GM06990 (cell line): ENCODE measurements around the gene STK39.
"Not testable (repeated sequence)": the region's sequence is repeated elsewhere in the genome, so short reads cannot be mapped to it uniquely, and the experiment has no call there.

Experiments used
- DNase-seq: peaks from one replicate; pipeline ENCODE4 v3.0.0-alpha.2; 2011; ENCODE audit not compliant: insufficient read length; ENCODE audit errors: extremely low read depth
- H3K27me3 ChIP-seq: replicated peaks from 2 replicates; pipeline ENCODE4 v1.6.0; 2011; ENCODE audit warnings: low read length; ENCODE audit not compliant: control insufficient read depth, insufficient read depth
- H3K36me3 ChIP-seq: 2 replicates; pipeline ENCODE4 v1.5.1; 2011; ENCODE audit warnings: low read length; ENCODE audit not compliant: control insufficient read depth, insufficient read depth
- H3K4me3 ChIP-seq: replicated peaks from 2 replicates; pipeline ENCODE4 v1.5.1; 2011; ENCODE audit warnings: low read depth, mild to moderate bottlenecking, control low read depth, low read length
- TF ChIP-seq, protein P1 (sequence below): IDR thresholded peaks from 2 replicates; pipeline ENCODE4 v1.5.1; 2011; ENCODE audit warnings: low read length, control low read depth, mild to moderate bottlenecking, inconsistent platforms; ENCODE audit not compliant: insufficient read depth, poor library complexity, severe bottlenecking

STK39 gene

DNA sequence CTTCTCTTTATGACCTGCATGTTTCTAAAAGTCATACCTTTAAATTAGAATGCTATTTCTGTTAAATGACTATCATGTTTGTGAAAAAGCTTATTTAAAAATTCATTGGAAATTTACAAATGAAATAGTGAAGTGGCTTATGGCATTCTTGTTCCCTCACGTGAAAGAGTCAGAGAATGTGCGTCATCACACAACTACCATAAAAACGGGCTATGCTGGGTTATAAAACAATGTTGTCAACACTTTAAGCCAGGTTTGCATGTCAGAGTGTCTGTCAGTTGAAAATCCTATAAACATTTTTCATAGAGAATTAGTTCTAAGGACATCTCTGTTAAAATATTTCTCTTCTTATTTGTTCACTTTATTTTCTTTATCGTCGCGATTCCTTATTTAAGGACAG, 42.5 kb upstream of the STK39 start:
- Histone ChIP-seq H3K36me3 (no peaks in the 10 kb centered on the region), H3K4me3 (no peak overlapping the region), H3K27me3 (no peaks in the 10 kb centered on the region)
- TF ChIP-seq, protein P1, sequence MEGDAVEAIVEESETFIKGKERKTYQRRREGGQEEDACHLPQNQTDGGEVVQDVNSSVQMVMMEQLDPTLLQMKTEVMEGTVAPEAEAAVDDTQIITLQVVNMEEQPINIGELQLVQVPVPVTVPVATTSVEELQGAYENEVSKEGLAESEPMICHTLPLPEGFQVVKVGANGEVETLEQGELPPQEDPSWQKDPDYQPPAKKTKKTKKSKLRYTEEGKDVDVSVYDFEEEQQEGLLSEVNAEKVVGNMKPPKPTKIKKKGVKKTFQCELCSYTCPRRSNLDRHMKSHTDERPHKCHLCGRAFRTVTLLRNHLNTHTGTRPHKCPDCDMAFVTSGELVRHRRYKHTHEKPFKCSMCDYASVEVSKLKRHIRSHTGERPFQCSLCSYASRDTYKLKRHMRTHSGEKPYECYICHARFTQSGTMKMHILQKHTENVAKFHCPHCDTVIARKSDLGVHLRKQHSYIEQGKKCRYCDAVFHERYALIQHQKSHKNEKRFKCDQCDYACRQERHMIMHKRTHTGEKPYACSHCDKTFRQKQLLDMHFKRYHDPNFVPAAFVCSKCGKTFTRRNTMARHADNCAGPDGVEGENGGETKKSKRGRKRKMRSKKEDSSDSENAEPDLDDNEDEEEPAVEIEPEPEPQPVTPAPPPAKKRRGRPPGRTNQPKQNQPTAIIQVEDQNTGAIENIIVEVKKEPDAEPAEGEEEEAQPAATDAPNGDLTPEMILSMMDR: no peak
- DNase-seq: no peak

DNA sequence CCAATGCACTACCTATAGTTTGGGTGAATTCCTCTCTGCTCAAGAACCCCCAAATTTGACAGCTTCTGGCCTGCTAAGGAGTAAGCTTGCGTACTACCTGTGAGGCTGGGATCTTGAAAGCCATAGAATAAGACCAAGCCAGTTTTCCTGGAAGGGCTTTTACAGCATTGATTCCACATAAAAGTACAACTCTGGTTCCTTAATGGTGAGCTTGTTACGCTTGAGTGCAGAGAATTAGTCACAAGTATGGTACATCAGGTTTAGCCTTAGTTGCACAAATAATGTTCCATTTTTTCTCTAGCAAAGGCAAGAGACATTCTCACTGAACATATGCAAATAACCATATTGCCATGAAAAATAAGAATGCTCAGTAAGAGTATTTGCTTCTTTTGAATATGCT, 39.1 kb upstream of the STK39 start:
- no peak for DNase-seq
- Histone ChIP-seq H3K4me3 (no peak overlapping the region), H3K27me3 (no peaks in the 10 kb centered on the region), H3K36me3 (no peaks in the 10 kb centered on the region)
- TF ChIP-seq, protein P1: no peak

DNA sequence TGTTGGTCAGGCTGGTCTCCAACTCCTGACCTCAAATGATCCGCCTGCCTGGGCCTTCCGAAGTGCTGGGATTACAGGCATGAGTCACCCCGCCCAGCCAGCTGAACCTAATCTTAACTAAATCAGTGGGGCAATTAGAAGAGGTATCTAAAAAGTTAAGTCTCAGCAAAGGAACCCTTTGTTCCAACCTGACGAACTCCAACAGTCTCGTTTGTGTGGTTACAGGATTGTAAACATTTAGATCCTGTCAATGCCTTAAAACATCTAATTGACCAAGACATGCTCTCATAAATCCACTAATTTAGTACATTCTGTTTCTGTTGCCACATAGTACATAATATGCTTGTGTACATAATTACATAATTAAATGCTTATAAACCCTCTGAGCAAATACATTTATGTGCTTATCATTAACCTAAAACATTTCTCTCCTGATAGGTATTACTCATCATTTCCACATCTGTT, 31.1 kb upstream of the STK39 start:
- Histone ChIP-seq H3K36me3 (no peaks in the 10 kb centered on the region), H3K4me3 (no peak overlapping the region), H3K27me3 (no peaks in the 10 kb centered on the region)
- no peak for DNase-seq
- TF ChIP-seq, protein P1: no peak

DNA sequence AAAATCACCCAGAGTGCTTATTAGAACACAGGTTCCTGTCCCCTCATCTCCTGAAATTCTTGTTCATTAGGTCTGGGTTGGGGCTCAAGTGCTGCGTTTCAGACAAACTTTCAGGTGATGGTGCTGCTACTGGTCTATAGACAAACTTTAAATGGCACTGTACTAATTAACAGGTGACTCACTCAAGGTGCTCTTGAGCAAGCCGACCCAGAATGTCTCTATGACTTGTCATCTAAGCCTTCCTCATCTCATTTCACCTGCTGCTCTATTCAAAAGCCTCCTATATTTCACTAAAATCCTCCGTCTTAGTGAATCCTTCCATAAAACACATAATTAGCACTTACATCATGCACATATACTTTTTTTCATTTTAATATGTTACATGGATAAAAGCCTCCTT, 29.9 kb upstream of the STK39 start:
- Histone ChIP-seq H3K27me3 (no peaks in the 10 kb centered on the region), H3K4me3 (no peak overlapping the region), H3K36me3 (no peaks in the 10 kb centered on the region)
- TF ChIP-seq, protein P1: no peak
- DNase-seq: no peak

DNA sequence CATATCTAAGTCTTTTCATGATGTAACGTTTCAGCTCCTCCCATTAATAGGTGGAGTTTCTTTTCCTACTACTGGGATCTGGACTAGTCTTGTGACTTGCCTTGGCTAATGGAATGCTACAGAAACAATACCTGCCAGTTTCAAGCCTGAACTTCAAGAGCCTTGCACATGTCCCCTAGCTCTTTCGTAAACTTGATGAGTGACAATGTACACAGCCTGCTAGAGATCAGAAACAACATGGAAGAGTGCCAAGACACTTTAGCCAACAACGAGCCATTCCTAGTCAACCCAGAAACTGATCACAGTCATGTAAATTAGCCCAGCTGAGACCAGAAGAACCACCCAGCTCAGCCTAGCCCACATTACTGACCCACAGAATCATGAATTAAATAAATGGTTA, 24.8 kb upstream of the STK39 start:
- TF ChIP-seq, protein P1: no peak
- no peak for DNase-seq
- H3K36me3 ChIP-seq: no peaks in the 10 kb centered on the region
- no peak overlapping the region for H3K4me3 ChIP-seq
- no peaks in the 10 kb centered on the region for H3K27me3 ChIP-seq

DNA sequence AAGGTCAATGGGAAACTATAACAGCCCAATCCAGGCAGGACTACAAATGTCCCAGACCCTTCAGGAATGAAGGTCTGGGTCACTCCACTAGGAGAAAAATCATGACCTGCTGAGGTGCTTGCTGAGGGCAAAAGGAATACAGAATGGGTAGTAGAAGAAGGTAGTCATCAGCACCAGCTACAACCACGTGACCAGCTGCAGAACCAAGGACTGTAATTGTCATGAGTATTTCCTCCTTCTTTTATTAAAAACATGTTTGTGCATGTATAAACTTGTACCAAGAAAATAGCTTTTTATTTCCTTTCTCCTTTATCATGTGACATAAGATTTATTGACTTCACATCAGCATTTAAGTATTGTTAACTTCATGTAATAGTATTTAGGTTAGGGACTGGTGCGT, 15.5 kb upstream of the STK39 start:
- not testable (repeated sequence) for H3K4me3 ChIP-seq, H3K27me3 ChIP-seq, H3K36me3 ChIP-seq, DNase-seq
